ENCODE results near the gene TLR8.

Gene TLR8

DNA sequence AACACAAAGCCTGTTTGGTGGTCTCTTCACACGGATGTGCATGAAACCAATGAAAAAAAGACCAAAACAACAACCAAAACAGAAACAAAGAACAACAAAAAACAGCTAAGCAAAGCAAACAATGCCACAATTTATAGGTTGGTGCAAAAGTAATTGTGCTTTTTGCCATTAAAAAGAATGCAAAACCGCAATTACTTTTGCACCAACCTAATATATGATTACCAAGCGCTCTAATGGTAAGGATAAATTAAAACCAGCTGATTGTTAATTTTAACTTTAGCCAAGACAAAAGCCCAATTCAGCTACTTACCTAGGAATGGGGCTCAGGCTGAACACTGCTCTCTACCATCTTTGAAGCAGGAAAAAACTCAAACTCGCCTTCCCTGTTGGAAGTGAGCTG is 39.1 kb downstream of the TLR8 start:
- H3K9me3 Mint-ChIP-seq = peaks cover 20% of the 10 kb centered on the region
- TF ChIP-seq, protein P1, sequence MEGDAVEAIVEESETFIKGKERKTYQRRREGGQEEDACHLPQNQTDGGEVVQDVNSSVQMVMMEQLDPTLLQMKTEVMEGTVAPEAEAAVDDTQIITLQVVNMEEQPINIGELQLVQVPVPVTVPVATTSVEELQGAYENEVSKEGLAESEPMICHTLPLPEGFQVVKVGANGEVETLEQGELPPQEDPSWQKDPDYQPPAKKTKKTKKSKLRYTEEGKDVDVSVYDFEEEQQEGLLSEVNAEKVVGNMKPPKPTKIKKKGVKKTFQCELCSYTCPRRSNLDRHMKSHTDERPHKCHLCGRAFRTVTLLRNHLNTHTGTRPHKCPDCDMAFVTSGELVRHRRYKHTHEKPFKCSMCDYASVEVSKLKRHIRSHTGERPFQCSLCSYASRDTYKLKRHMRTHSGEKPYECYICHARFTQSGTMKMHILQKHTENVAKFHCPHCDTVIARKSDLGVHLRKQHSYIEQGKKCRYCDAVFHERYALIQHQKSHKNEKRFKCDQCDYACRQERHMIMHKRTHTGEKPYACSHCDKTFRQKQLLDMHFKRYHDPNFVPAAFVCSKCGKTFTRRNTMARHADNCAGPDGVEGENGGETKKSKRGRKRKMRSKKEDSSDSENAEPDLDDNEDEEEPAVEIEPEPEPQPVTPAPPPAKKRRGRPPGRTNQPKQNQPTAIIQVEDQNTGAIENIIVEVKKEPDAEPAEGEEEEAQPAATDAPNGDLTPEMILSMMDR (IDR thresholded peaks at IDR 0.05; ENCODE audit: unreplicated experiment in 3 of 3) = no peak
- H3K4me3 Mint-ChIP-seq = no peak overlapping the region
- no peaks in the 10 kb centered on the region for H3K27me3 Mint-ChIP-seq (ENCODE audit: low read depth)
- H3K27ac Mint-ChIP-seq = no peak overlapping the region
- peaks cover 4% of the 10 kb centered on the region for H3K36me3 Mint-ChIP-seq (ENCODE audit: low read depth)
- peaks cover 35% of the 10 kb centered on the region for H3K4me1 Mint-ChIP-seq

DNA sequence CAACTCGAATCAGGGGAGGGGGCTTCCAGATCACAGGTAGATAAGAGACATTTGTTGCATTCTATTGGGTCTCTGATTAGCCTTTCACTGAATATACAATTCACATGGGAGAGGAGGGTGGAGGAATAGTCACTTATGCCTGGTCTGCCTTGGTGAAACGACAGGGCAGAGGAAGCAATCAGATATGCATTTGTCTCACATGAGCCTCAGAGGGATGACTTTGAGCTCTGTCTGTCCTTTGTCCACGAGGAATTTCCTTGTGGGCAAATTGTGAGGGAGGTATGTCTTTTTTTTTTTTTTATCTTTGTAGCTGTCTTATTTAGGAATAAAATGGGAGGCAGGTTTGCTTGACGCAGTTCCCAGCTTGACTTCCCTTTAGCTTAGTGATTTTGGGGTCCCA is 40.0 kb downstream of the TLR8 start:
- Mint-ChIP-seq H3K4me1 (peaks cover 42% of the 10 kb centered on the region), H3K4me3 (no peak overlapping the region)

DNA sequence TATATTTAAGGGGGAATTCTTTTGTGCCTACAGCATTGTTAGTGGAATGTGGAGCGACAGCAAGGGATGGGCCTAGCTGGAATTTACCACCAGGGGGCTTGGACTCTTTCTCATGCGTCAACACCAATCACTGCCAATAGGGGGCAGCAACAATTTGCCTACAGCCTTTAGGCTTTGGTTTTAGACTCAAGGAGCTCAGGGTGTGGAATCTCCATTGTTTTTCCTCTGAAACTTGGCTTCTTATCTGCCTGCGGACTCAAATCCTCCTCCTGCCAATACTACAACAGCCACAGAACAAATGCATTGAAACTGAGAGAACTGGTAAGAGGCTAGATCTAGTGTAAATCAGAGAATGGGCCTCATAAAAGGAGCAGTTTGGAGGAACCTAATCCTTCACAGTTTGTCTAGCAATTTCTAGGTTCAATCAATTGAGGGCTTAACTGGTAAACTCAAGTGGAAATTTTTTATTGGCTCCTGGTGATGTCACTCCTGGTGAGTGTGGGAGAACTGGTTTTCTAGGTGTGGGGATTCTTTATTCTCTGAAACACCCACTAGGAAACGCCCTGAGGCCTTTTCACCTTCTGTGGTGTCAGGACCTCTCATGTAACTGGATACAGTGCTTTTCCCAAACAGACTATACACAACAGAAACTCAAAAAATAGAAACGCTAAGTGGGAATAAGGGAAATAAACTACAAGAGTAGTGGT is 40.6 kb downstream of the TLR8 start:
- Mint-ChIP-seq H3K27ac (peak overlapping the region; percentile 91 to 93 (median 92)), H3K36me3 (ENCODE audit: low read depth) (no peaks in the 10 kb centered on the region), H3K4me3 (no peak overlapping the region), H3K9me3 (peaks cover 7% of the 10 kb centered on the region), H3K4me1 (peaks cover 42% of the 10 kb centered on the region), H3K27me3 (ENCODE audit: low read depth) (no peaks in the 10 kb centered on the region)
- TF ChIP-seq, protein P1 (IDR thresholded peaks at IDR 0.05; ENCODE audit: unreplicated experiment in 3 of 3) = peak; percentile 70 to 79 (median 76)

More for the DNA sequence above, 40.0 kb downstream of the TLR8 start:
- Mint-ChIP-seq H3K27ac (peak overlapping the region; percentile 91 to 93 (median 92)), H3K27me3 (ENCODE audit: low read depth) (no peaks in the 10 kb centered on the region), H3K36me3 (ENCODE audit: low read depth) (no peaks in the 10 kb centered on the region), H3K9me3 (peaks cover 13% of the 10 kb centered on the region)
- TF ChIP-seq, protein P1 (IDR thresholded peaks at IDR 0.05; ENCODE audit: unreplicated experiment in 3 of 3) = no peak

DNA sequence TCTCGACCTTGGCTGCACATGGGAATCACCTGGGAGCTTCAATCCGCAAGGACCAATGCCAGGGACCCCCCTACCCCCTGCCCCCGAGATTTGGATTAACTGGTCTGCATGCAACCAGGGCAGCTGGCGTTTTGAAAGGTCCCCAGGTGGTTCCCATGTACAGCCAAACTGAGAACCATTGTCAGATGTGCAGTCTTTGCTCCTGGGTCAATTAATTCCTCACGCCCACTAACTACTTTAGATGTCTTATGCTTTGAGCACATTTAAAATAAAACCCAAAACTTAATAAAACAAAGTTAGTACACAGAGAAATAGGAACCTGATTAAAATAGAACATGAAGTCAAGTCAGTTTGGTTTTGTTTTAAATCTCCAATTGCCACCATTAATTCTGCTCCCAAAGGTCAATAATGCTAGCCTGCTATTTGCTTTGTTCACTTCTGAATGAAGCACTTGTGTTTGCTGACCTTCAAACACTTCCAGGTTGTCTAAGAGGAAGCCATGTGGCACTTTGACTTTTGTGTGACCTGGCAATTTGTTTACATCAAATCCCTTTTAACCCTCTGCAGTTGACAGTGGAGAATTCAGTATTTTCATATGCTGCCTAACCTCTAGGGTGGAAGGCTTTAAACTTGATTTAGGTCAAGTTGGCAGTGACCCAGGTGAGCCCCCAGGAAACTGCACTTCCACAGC is 41.3 kb downstream of the TLR8 start:
- H3K4me1 Mint-ChIP-seq = peaks cover 42% of the 10 kb centered on the region
- H3K9me3 Mint-ChIP-seq = peaks cover 6% of the 10 kb centered on the region
- no peaks in the 10 kb centered on the region for H3K27me3 Mint-ChIP-seq (ENCODE audit: low read depth)
- TF ChIP-seq, protein P1 (IDR thresholded peaks at IDR 0.05; ENCODE audit: unreplicated experiment in 3 of 3) = no peak
- no peaks in the 10 kb centered on the region for H3K36me3 Mint-ChIP-seq (ENCODE audit: low read depth)
- H3K27ac Mint-ChIP-seq = peak overlapping the region in 2 of 3 experiments; percentile 92 to 93
- H3K4me3 Mint-ChIP-seq = no peak overlapping the region

DNA sequence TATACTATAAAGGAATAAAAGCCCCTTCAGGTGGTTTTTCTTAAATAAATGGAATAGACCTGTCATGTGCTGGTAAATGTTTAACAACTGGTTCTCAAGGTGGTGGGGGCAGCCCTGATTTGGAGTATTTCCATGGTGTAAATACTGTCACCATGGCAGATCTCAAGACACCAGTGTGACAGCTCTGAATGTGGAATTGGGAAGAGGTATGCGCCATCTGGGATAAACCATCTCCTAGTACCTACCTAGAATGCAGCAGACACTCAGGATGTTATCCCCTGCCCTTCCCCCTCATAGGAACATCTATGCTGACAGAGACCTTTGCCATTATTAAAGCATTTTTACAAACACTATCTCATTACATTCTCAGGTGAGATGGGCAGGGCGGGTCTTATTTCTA is 42.1 kb downstream of the TLR8 start:
- H3K36me3 Mint-ChIP-seq (ENCODE audit: low read depth) = no peaks in the 10 kb centered on the region
- peaks cover 6% of the 10 kb centered on the region for H3K9me3 Mint-ChIP-seq
- no peaks in the 10 kb centered on the region for H3K27me3 Mint-ChIP-seq (ENCODE audit: low read depth)
- peak overlapping the region in 2 of 3 experiments; percentile 76 to 93 for H3K27ac Mint-ChIP-seq
- no peak overlapping the region for H3K4me3 Mint-ChIP-seq
- TF ChIP-seq, protein P1 (IDR thresholded peaks at IDR 0.05; ENCODE audit: unreplicated experiment in 3 of 3) = no peak
- H3K4me1 Mint-ChIP-seq = peaks cover 42% of the 10 kb centered on the region

Data from nephron (organoid).